DMS153 treated with DMSO at 0.1 percent for 48 hours (cell line): Measurements from ENCODE around the gene IGSF8.
"Not testable (repeated sequence)": the region's sequence is repeated elsewhere in the genome, so short reads cannot be mapped to it uniquely, and the experiment has no call there.

Experiments
- DNase-seq: peaks from one replicate; lab custom pipeline; 2025; ENCODE audit not compliant: unreplicated experiment; lab: John Stamatoyannopoulos, UW

IGSF8 gene

GRCh38 chr1:160127865-160128523 lies 29.6 kb upstream of the IGSF8 start:
- DNase-seq: no peak

- DNase-seq: no peak
These were observed 29.0 kb upstream of the IGSF8 start for GRCh38 chr1:160127381-160127780.

GRCh38 chr1:160126342-160126741 lies 27.9 kb upstream of the IGSF8 start:
- not testable (repeated sequence) for DNase-seq

- DNase-seq: no peak
These were observed 27.3 kb upstream of the IGSF8 start for GRCh38 chr1:160125746-160126145.

DNA sequence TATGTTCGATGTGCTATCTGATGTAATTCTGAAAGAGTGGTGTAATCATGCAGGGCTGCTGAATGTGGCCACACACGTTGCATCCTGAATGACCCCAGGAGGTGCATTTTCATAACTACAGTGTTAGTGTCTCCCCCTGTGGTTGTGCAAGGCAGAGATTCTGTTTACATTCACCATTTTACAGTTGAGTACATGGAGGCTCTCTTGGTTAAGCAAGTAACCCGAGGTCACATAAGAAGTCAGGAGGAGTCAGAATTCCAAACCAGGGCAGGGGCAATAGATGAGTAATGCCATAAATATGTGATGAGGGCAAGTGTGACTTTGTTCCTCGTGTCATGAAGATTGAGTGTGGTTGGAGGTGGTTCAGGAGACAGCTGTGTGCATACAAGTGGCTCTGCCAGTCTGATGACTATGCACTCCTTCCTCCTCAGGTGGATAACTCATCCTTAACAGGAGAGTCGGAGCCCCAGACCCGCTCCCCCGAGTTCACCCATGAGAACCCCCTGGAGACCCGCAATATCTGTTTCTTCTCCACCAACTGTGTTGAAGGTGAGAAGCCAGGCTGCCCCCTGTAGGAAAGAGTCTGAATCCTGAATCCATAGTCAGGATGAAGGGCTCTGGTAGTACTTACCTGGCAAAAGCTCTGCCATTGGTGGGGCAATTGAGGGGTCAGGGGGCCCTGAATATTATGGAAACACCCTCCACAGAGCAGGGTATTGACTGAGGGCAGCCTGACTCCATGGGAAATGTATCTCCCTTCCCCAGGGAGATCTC lies 26.5 kb upstream of the IGSF8 start:
- DNase-seq: no peak

DNA sequence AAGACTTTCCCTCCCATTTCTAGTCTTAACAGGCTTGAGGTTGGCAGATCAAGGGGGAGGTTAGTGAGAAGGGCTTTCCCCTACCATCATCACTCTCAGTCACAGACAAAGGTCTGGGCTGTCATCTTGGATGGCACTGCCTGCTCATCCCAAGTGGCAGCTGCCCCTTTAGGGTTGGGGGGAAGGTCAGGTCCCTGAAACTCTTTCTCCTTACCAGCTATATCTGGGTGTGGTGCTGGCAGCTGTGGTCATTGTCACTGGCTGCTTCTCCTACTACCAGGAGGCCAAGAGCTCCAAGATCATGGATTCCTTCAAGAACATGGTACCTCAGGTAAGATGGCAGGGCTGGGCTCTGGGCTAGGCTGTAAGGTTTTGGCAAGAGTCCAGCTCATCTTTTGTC lies 25.3 kb upstream of the IGSF8 start:
- DNase-seq: no peak

DNA sequence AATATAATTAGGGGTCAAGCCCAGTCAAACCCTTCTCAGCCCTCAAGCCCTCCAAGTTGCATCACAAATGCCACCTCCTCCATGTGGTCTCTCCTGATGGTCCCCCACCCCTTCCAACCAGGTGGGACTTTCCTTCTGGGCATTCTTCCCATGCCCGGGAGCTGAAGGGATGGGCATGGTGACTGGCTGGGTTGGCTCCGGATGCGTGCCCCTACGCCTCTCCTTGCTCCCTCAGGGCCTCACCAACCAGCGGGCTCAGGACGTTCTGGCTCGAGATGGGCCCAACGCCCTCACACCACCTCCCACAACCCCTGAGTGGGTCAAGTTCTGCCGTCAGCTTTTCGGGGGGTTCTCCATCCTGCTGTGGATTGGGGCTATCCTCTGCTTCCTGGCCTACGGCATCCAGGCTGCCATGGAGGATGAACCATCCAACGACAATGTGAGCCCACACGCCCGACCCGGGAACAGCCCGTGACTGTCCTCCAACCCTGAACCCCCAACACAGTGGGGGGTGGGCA lies 24.6 kb upstream of the IGSF8 start:
- no peak for DNase-seq

DNA sequence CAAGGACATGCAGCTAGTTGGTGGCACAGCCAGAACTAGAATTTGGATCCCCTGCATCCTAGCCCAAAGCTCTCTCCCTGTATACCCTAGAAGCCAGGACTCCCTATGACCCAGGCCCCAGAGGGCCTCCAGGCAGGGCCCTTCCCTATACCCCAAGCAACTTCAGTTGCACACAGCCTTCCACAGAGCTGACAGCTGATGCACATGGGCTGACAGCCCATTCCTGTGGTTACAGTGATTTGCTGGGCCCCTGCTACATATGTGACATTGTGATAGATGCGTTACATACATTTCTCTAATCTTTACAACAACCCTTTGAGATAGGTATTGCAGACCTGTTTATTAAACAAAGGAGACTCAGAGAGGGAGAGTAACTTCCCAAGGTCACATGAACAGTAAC lies 23.0 kb upstream of the IGSF8 start:
- DNase-seq: no peak

GRCh38 chr1:160120797-160121196 lies 22.4 kb upstream of the IGSF8 start:
- no peak for DNase-seq

- no peak for DNase-seq
These were observed 20.5 kb upstream of the IGSF8 start for GRCh38 chr1:160118928-160119327.

GRCh38 chr1:160117709-160118183 lies 19.3 kb upstream of the IGSF8 start:
- DNase-seq: no peak

DNA sequence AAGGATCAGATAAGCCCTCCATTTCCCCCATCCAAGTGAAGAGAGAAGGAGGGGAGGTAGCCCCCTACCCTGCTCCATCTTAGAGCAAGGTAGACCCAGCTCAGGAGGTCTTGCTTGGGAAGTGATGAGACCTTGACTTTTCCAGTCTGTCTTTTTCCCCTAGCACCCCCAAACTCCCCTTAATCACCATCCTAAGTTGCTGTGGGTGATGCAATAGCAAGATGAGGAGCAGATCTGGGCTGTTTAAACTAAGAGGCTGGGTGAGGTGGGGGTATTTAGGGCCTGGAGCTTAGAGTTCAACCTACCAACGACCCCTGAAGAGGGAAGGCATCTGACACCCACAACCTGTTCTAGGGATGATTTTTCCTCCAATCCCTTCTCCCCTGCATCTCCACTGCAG lies 18.9 kb upstream of the IGSF8 start:
- no peak for DNase-seq

- no peak for DNase-seq
These were observed 18.1 kb upstream of the IGSF8 start for GRCh38 chr1:160116283-160117147.

- DNase-seq: no peak
These were observed 17.3 kb upstream of the IGSF8 start, which contains the start of gene ATP1A2 for GRCh38 chr1:160115545-160116282. ATP1A2 (plus strand) TSS chr1:160115759; CDS start chr1:160115862, 103 bp downstream.

DNA sequence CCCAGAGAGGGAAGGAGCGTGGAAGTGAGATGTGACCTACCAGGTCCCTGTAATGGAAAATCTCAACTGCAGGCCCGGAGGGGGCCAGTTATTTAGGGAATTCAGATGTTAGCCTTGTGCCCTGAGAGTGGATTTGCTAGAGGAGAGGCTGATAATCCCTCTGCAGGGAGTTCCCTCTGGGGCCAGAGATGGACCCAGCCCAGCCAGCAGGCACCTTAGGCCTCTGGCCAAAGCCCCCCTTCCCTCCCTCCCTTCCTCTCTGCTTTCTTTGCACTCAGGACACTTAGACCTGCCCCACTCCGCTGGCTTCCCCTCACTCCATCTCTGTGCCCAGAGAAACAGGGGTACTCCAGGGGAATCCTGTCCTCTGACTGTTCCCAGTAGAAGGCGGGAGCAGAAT lies 15.7 kb upstream of the IGSF8 start:
- no peak for DNase-seq

DNA sequence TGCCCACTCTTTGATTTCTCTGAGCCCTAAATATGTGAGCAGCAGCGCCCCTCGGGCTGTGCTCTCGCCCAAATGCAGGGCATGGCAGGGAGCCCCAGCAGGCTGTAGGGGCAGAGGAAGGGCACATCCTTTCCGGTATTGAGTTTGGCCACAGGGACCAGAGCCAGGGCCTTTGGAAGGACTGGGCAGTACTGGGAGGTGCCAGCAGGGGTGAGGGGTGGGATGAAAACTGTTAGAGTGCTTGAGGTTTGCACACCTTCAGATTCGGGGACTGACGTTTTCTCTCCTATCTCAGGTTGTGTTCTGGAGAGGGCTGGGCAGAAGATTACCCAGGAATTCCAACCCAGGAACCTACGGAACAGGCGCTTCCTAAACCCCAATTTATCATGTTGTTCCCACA lies 15.0 kb upstream of the IGSF8 start:
- DNase-seq: no peak

GRCh38 chr1:160112357-160112756 lies 13.9 kb upstream of the IGSF8 start:
- no peak for DNase-seq

DNA sequence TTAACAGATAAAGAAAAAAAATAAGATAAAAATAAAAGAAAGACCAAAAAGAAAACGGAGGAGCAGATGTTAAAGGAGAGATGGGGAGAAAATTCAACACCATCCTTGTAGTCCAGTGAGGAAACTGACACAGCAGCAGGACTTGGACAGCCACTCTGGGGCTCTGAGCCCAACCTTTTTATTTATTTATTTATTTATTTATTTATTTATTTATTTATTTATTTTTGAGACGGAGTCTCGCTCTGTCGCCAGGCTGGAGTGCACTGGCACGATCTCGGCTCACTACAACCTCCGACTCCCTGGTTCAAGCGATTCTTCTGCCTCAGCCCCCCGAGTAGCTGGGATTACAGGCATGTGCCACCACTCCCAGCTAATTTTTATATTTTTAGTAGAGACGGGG lies 13.0 kb upstream of the IGSF8 start:
- not testable (repeated sequence) for DNase-seq

- no peak for DNase-seq
These were observed 11.3 kb upstream of the IGSF8 start for GRCh38 chr1:160109686-160110085.

- no peak for DNase-seq
These were observed 10.7 kb upstream of the IGSF8 start for GRCh38 chr1:160108888-160109662.
